Lung (tissue), 12 donors: Measurements from ENCODE around the gene IDH3G. TPM values are rescaled to one million over a fixed set of nuclear protein-coding genes. Genes with fewer than 3 reads are reported as not detected.

Experiments
- ATAC-seq: fragments of 200-7000 bp; cut with Tn5 transposase; one replicate; pipeline ENCODE4 v1.9.1; 2020; ENCODE audit warnings: moderate number of reproducible peaks; ENCODE audit not compliant: insufficient read depth, low FRiP score
- DNase-seq, 3 donors: peaks; one replicate each; pipeline ENCODE4 v3.0.0-alpha.2; 2013 to 2017
- H3K27ac ChIP-seq, 2 donors: one replicate each; pipeline ENCODE4 v1.5.1; 2013; ENCODE audit warnings: mild to moderate bottlenecking in 2 of 2, moderate library complexity in 2 of 2, control low read depth in 1 of 2, inconsistent platforms in 1 of 2, low read depth in 1 of 2, low read length in 1 of 2
- H3K27me3 ChIP-seq, 3 donors: one replicate each; pipeline ENCODE4 v1.5.1; 2013; ENCODE audit warnings: low read length in 2 of 3; ENCODE audit not compliant: control insufficient read depth in 3 of 3, insufficient read depth in 3 of 3
- H3K36me3 ChIP-seq, 4 donors: one replicate each; pipeline ENCODE4 v1.5.1; 2013; ENCODE audit warnings: low read length in 4 of 4, mild to moderate bottlenecking in 1 of 4, moderate library complexity in 1 of 4; ENCODE audit not compliant: control insufficient read depth in 4 of 4, insufficient read depth in 4 of 4
- H3K4me1 ChIP-seq, 5 donors: one replicate each; pipeline ENCODE4 v1.5.1; 2013; ENCODE audit warnings: low read length in 5 of 5, mild to moderate bottlenecking in 2 of 5, moderate library complexity in 1 of 5; ENCODE audit not compliant: control insufficient read depth in 5 of 5, insufficient read depth in 5 of 5
- H3K4me3 ChIP-seq: one replicate; pipeline ENCODE4 v1.5.1; 2013; ENCODE audit warnings: mild to moderate bottlenecking, control low read depth, moderate library complexity
- H3K9ac ChIP-seq, 2 donors: one replicate each; pipeline ENCODE4 v1.5.1; 2013; ENCODE audit warnings: low read length in 2 of 2, control low read depth in 1 of 2; ENCODE audit not compliant: insufficient read depth in 1 of 2
- H3K9me3 ChIP-seq, 4 donors: one replicate each; pipeline ENCODE4 v1.5.1; 2013; ENCODE audit warnings: low read length in 3 of 4, mild to moderate bottlenecking in 1 of 4, moderate library complexity in 1 of 4; ENCODE audit not compliant: control insufficient read depth in 4 of 4, insufficient read depth in 3 of 4
- WGBS, 2 donors: extraction: QIAGEN DNeasy Blood & Tissue Kit; methylation state at CpG; one replicate each; pipeline ENCODE4 v1.1.7; 2013; 5-methylcytosine and 5-hydroxymethylcytosine counted together
- polyA plus RNA-seq, 2 donors: library from polyadenylated mRNA; stranded (reverse); fragments of 200-250 nt; gene quantifications; one replicate each; pipeline ENCODE4 v1.2.1, GENCODE V29; 2013
- total RNA-seq, 2 donors: library from RNA; depleted of rRNA in 1 of 2; stranded (reverse); fragments of >200 nt in 1 of 2; gene quantifications; one replicate each; pipeline ENCODE4 v1.2.1, GENCODE V29; 2014 to 2021
- TF ChIP-seq, protein P1 (sequence below): IDR thresholded peaks from 2 replicates; pipeline ENCODE4 v1.5.1; 2012; ENCODE audit warnings: mild to moderate bottlenecking; ENCODE audit errors: control extremely low read depth, extremely low read depth
- donor health status: control.
- donor health status: control.
- donor health status: Bipolar disorder and iron deficiency.
- donor health status: healthy.
- donor health status: DM: yes; HTN: yes; CAD: no.

IDH3G gene
- total and polyA plus RNA-seq, 4 donors: 30.4 to 65.5 (median 54.7) TPM

DNA sequence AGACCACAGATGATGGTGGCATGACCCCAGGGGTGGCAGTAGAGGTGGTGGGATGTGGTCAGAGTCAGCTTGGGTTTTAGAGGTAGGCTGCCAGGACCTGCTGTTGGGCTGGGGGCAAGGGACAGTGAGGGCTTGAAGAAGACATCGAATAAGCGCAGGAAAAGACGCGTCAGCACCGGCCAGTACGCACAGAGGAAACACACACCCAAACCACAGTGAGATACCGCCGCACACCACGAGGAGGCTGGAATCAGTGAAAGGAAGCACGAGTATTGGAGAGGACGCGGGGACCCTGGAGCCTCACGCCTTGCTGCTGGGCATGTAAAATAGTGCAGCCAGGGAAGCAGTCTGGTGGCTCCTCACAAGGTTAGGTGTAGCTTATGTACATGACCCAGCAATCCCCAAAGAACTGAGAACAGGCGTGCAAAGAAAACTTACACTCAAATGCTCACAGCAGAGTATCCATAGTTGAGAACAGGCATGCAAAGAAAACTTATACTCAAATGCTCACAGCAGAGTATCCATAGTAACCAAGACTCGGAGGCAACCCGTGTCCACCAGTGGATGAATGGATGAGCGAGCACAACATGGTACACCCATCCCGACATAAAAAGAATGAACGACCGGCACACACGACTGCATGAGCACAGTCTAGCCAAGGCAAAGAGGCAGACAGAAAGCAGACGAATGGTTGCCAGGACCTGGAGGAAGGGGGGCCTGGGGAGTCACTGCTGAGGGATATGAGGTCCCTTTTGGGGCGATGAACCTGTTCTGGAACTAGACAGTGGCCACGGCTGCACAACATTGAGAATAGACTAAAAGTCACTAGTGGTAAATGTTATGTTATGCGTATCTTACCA, 22.9 kb upstream of the IDH3G start:
- no peak overlapping the region for H3K4me3 ChIP-seq
- no peaks in the 10 kb centered on the region for H3K36me3 ChIP-seq
- WGBS, 2 donors: 45 to 74% methylated on average over 25 of the region's 25 CpGs
- no peak overlapping the region for H3K27ac ChIP-seq
- TF ChIP-seq, protein P1, sequence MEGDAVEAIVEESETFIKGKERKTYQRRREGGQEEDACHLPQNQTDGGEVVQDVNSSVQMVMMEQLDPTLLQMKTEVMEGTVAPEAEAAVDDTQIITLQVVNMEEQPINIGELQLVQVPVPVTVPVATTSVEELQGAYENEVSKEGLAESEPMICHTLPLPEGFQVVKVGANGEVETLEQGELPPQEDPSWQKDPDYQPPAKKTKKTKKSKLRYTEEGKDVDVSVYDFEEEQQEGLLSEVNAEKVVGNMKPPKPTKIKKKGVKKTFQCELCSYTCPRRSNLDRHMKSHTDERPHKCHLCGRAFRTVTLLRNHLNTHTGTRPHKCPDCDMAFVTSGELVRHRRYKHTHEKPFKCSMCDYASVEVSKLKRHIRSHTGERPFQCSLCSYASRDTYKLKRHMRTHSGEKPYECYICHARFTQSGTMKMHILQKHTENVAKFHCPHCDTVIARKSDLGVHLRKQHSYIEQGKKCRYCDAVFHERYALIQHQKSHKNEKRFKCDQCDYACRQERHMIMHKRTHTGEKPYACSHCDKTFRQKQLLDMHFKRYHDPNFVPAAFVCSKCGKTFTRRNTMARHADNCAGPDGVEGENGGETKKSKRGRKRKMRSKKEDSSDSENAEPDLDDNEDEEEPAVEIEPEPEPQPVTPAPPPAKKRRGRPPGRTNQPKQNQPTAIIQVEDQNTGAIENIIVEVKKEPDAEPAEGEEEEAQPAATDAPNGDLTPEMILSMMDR: no peak
- DNase-seq (no peak), ATAC-seq (no peak)
- peaks cover 0 to 4% (median 0%) of the 10 kb centered on the region in 5 donors for H3K4me1 ChIP-seq
- peaks cover 0 to 5% (median under 1%) of the 10 kb centered on the region in 4 donors for H3K9me3 ChIP-seq
- H3K9ac ChIP-seq: no peak overlapping the region
- H3K27me3 ChIP-seq: peaks cover 0 to 5% (median 0%) of the 10 kb centered on the region in 3 donors

DNA sequence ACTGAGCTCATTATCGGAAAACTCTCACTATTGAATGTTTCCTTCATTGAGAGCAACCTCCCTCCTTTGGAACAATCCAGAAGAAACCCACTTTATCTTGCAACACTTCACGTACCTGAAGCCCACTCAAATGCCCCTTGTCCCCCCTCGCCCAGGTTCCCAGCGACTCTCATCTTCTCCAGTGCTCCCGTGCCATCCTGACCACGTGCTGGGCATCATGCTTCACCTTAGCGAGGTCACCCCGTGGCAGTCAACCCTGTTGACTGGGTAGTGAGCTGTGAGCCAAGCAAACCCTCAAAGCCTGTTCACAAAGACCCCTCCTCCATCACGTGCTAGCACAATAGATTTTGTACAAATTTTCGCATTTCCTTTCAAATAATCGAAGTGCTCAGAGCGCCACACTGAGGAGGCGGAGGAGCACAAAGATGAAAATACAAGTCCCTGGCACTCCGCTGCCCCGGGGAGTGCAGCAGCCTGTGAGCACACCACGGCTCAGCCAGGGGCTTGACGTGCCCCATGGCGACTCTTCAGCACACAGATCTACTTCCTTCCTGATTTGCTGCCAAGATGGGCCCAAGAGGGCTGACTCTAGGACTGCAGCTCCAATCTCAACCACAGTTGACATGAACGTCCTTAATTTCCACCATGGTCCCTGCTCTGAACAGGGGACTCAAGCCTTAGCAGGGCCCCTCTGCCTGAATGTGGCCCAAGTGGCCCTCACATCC, 20.6 kb upstream of the IDH3G start:
- TF ChIP-seq, protein P1: no peak
- H3K4me3 ChIP-seq: no peak overlapping the region
- no peak overlapping the region for H3K9ac ChIP-seq
- H3K9me3 ChIP-seq: peaks cover 0 to 12% (median 2%) of the 10 kb centered on the region in 4 donors
- ATAC-seq (no peak), DNase-seq (peak in 1 of 3 donors; percentile 7)
- WGBS, 2 donors: 63 to 70% methylated on average over 19 of the region's 19 CpGs
- H3K27ac ChIP-seq: no peak overlapping the region
- H3K36me3 ChIP-seq: no peaks in the 10 kb centered on the region
- peaks cover 0 to 5% (median 0%) of the 10 kb centered on the region in 3 donors for H3K27me3 ChIP-seq
- peaks cover 0 to 4% (median 0%) of the 10 kb centered on the region in 5 donors for H3K4me1 ChIP-seq

DNA sequence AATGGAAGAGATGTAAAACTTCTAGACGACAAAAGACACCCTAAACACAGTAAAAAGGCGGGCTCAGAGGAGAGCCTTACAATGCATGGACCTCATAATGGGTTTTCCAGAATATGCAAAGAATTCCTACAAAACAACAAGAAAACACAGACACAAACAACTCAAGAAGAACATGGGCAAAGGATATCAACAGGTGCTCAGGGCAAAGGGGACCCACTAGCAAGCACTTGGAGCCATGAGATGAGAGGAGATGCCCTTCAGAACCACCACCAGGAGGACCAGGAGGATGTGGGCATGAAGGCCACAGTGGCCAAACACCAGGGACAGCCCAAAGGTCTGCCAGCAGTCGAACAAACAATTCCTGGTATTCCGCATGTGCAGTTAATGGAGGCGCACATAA, 19.0 kb upstream of the IDH3G start:
- Histone ChIP-seq H3K4me1 (no peaks in the 10 kb centered on the region), H3K9me3 (peaks cover 0 to 16% (median 2%) of the 10 kb centered on the region in 4 donors), H3K27me3 (peaks cover 0 to 5% (median 0%) of the 10 kb centered on the region in 3 donors), H3K4me3 (no peak overlapping the region), H3K27ac (no peak overlapping the region), H3K9ac (no peak overlapping the region), H3K36me3 (no peaks in the 10 kb centered on the region)
- ATAC-seq: no peak
- TF ChIP-seq, protein P1: no peak
- WGBS, 2 donors: 90 to 92% methylated on average over 5 of the region's 5 CpGs
- no peak for DNase-seq
